GM18499 (cell line): ENCODE data around the gene MAML3.

Experiments
- ATAC-seq: cut with Tn5 transposase; IDR thresholded peaks from one replicate; pipeline ENCODE4 v1.9.1; 2021; ENCODE audit warnings: moderate number of reproducible peaks; ENCODE audit not compliant: insufficient read depth, unreplicated experiment

The MAML3 gene

GRCh38 chr4:139857021-139857420 lies 297.0 kb downstream of the MAML3 start:
- ATAC-seq = no peak

- no peak for ATAC-seq
Measured at GRCh38 chr4:139854668-139855403, 299.1 kb downstream of the MAML3 start.

- no peak for ATAC-seq
Measured at GRCh38 chr4:139853309-139853708, 300.7 kb downstream of the MAML3 start.

- ATAC-seq = no peak
Measured at GRCh38 chr4:139852612-139853269, 301.2 kb downstream of the MAML3 start.

DNA sequence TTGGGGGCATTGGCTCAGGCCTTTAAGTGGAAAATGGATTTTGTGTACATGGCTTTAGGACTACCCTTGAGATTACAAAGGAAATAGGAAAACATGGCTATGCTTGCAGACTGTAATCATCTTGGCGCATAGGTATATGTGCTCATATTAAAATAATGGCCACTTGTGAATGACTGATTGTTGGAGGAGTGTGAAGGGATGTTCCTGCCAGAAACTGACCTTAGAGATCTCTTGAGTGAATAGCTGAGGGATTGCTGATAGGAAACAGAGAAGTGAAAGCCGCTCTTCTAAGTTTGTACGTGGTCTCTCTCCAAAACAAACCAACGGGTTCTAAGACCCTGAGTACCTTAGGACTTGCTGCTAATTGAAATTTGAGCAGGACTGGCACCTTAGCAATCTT lies 302.3 kb downstream of the MAML3 start:
- no peak for ATAC-seq

DNA sequence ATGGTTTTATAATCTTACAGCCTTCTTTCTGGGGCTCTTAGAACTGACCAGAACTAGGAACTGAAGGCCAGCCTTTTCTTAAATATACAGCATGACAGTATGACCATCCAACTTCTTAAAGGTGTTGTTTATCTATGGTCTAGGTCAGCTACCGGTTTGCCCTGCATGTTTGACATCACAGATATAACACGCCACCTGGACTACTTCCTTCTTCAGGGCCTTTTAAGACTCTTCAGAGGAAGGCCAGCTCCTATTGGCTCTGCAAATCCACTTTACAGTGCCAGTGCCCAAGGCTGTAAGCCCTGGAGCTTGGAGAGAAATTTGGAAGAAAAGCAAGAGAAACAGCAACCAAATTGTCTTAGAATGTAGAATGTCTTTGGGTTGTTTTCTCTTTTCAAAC lies 302.9 kb downstream of the MAML3 start:
- ATAC-seq = no peak

- no peak for ATAC-seq
Measured at GRCh38 chr4:139849219-139849618, 304.8 kb downstream of the MAML3 start.

GRCh38 chr4:139848028-139848427 lies 306.0 kb downstream of the MAML3 start:
- ATAC-seq = no peak

GRCh38 chr4:139847602-139848001 lies 306.4 kb downstream of the MAML3 start:
- ATAC-seq = no peak

DNA sequence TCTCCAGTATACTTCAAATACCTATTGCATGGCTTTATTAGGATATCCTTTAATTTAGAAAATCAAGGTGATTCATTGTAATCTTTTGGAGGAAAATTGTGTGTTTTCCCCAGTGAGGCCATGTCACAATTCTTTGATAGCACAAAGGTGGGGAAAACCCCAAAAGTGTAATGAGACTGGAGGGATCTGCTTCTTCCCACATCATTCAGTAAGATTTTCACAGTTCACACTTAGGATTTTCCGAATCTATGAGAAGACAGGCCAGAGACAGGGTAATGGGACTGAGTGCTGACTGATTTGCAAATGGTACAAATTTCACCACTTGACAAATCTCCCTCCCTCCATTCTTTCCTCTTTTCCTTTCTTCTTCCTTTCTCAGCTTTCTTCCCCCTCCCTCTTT lies 307.2 kb downstream of the MAML3 start:
- no peak for ATAC-seq

GRCh38 chr4:139845453-139846093 lies 308.4 kb downstream of the MAML3 start:
- ATAC-seq = no peak

DNA sequence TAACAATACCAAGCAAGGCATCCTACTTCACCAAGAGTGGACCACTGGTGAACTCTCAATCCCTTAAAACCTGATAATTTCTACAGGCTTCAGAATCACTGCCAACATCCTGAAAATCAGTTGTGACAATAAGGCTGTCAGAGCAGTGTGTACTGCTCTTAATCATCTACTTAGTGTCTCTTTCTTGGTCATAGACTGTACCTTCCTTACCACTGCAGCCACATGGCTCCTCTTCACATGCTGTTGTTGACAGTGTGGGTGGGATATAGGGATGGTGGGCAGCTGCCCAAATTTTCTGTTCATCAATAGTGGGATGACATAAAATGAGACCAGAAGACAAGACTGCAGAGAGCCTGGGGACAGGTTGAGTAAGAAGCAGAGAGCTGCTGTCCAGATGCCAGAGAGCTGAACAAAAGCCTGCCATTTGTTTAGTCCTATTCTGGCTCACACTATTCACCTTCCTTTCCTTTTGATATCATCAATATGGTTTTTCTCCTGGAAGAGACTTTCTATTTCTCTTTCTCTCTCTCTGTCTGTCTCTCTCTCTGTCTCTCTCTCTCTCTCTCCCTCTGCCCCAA lies 309.4 kb downstream of the MAML3 start:
- ATAC-seq = no peak

DNA sequence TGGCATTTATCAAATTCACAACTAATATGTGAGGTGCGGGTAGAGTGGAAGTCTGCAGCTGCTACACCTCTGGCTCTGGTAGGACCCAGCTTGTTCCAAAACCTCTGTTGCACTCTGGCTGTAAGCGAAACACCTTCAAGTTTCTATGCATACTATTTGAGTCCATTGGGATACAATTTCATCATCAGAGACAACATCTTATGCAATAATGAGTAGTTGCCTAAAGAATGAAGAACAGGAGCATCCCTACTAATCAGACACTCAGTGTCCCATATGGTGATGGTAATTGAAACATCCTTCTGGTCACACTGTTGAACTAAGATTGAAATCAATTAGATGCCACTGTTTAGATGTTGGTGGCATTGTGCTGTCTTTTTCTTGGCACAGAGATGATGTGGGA lies 309.9 kb downstream of the MAML3 start:
- ATAC-seq = no peak

GRCh38 chr4:139843641-139844040 lies 310.3 kb downstream of the MAML3 start:
- ATAC-seq = no peak

DNA sequence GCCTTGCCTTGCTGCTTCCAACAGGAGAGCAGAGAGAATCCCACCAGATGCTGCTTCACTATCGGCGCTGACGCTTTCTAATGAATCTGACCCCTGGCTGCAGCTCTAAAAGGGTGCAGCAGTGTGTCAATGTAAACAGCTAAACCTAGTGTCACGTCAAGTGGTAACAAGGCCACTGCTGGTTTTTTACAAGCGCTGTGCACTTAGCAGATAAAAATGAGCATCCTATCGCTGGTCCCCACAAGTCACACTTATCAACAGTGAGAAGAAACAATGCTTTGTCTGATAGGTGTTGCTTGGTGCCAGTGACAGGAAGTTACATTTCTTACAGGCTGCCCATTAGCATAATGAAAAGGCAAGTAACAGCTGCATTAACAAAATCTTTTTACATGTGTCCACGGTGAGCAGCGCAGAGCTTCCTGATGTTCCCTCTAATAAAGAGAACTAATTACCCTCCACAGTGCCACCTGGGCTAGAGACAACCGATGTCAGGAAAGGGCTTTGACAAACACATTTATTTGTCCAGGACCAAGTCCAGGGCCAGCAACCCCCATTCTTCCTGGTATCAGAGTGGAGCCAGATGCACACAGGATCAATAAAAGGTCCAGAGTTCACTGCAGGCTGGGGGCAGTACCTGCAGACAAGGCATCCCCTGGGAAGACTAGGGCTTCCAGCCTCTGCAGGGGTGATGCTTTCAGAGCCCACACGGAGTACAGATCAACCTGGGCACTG lies 312.4 kb downstream of the MAML3 start:
- ATAC-seq = no peak

- no peak for ATAC-seq
Measured at GRCh38 chr4:139840773-139841172, 313.2 kb downstream of the MAML3 start.

DNA sequence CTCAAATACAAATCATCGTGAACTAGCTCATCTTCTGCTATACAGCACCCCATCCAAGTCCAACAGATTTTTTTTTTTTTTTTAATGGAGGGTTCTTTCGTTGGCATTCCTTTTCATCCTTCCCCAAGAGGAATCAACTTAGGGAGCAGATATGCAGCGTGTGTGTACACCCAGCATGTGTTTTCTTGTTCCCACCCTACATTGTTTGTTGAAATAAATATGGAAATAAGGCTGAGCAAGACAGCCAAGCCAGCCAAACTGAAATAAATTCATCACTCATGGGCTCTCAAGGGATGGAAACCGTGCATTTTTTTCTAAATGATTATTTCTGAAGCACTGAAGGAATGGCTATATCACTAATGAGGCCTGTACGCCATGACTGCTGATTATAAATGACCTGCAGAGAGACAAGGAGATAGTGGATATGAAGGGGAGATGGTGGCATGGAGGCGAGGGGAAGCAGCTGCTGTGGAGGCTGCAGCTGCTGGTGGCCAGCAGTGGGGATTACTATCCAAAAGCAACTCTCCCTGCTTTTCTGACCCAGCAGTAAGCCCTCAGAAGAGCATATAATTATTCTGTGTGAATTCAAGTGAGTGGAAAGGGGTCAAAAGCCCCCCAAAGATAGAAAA lies 314.5 kb downstream of the MAML3 start:
- ATAC-seq = no peak

- no peak for ATAC-seq
Measured at GRCh38 chr4:139838811-139839210, 315.2 kb downstream of the MAML3 start.

DNA sequence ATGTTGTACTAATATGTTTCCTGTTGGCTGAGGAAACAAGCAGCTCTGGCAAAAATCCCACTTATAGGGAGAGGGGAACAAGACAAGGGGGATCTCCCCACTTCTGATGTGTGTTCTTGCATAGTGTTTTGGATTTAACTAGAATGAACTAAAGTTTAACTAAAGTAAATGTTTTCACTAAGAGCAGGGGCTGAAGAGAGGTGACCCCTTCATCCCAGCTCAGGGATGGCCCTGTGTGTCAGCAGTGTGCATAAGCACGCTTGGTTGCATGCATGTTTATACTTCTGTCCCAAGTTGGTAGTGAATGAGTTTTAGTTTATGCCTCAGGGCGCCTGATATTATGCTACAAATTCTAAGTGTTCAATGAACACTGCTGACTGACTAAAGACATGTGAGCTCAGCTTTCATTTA lies 319.0 kb downstream of the MAML3 start:
- ATAC-seq = no peak

GRCh38 chr4:139834226-139834662 lies 319.7 kb downstream of the MAML3 start:
- no peak for ATAC-seq
